ENCODE measurements around the gene CARD14. TPM values are rescaled to one million over a fixed set of nuclear protein-coding genes. Genes with fewer than 3 reads are reported as not detected.

CARD14 gene
- total and polyA plus RNA-seq, 2 of the 13 experiments (the other 11 are each of a cell fraction or from before 2014, with no cell fraction given) = 0.11 TPM; not detected in 1

DNA sequence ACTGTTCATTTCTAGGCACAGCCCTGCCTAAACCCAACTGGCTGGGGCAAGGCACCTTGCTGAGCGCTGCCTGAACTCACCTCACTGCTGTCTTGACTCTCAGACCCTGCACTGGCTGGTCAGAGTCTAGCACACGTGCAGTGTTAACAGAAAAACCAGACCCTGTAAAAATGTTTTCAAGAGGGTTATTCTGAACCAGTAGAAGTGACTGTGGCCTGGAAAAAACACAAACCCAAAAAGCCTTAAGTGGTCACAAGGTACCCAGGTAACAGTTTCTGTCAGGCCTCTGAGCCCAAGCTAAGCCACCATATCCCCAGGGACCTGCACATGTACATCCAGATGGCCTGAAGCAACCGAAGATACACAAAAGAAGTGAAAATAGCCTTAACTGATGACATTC is 16.8 kb upstream of the CARD14 start (continued):
- TF ChIP-seq, protein P1, sequence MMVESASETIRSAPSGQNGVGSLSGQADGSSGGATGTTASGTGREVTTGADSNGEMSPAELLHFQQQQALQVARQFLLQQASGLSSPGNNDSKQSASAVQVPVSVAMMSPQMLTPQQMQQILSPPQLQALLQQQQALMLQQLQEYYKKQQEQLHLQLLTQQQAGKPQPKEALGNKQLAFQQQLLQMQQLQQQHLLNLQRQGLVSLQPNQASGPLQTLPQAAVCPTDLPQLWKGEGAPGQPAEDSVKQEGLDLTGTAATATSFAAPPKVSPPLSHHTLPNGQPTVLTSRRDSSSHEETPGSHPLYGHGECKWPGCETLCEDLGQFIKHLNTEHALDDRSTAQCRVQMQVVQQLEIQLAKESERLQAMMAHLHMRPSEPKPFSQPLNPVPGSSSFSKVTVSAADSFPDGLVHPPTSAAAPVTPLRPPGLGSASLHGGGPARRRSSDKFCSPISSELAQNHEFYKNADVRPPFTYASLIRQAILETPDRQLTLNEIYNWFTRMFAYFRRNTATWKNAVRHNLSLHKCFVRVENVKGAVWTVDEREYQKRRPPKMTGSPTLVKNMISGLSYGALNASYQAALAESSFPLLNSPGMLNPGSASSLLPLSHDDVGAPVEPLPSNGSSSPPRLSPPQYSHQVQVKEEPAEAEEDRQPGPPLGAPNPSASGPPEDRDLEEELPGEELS (CRISPR knock-in tag; IDR thresholded peaks at IDR 0.05) = no peak
- TF ChIP-seq PRMT3 (CRISPR knock-in tag; IDR thresholded peaks at IDR 0.05; ENCODE audit: borderline replicate concordance, low read depth) (no peak), KDM3A (CRISPR knock-in tag; IDR thresholded peaks at IDR 0.05; ENCODE audit: low read depth) (no peak)
- TF ChIP-seq, protein P2, sequence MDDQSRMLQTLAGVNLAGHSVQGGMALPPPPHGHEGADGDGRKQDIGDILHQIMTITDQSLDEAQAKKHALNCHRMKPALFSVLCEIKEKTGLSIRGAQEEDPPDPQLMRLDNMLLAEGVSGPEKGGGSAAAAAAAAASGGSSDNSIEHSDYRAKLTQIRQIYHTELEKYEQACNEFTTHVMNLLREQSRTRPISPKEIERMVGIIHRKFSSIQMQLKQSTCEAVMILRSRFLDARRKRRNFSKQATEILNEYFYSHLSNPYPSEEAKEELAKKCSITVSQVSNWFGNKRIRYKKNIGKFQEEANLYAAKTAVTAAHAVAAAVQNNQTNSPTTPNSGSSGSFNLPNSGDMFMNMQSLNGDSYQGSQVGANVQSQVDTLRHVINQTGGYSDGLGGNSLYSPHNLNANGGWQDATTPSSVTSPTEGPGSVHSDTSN (CRISPR knock-in tag; IDR thresholded peaks at IDR 0.05; ENCODE audit: borderline replicate concordance) = no peak

DNA sequence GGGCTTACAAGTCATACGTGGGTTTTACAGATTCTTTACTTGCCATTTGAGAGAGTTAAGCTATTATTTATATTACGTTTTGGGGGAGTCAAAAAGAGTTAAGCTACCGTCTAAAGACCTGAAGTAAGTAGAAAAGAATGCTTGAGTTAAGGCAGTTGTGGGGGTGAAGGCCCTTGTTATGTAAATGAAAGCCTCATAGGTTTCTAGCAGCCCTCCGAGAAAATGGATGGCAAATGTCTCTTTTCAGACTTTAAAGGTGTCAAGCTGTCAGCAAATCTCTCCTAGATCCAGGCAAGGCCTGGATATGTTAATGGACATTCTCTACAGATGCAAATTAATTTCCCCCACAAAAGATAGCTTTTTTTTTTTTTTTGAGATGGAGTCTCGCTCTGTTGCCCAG is 15.7 kb upstream of the CARD14 start:
- BruUV-seq (replicated peaks) = no TSS peak
- TF ChIP-seq ATF1 (CRISPR knock-in tag; IDR thresholded peaks at IDR 0.05) (no peak), PAWR (CRISPR knock-in tag; IDR thresholded peaks at IDR 0.05; ENCODE audit: borderline replicate concordance) (no peak), ZNF777 (CRISPR knock-in tag; IDR thresholded peaks at IDR 0.05) (no peak), TAF1 (CRISPR knock-in tag; IDR thresholded peaks at IDR 0.05) (no peak), ZNF367 (CRISPR knock-in tag; IDR thresholded peaks at IDR 0.05; ENCODE audit: borderline replicate concordance) (no peak), KDM5A (IDR thresholded peaks at IDR 0.05; ENCODE audit: borderline replicate concordance, low read length) (no peak), MYNN (CRISPR knock-in tag; IDR thresholded peaks at IDR 0.05; ENCODE audit: low read depth) (no peak), ZNF678 (CRISPR knock-in tag; IDR thresholded peaks at IDR 0.05) (no peak), MZF1 (CRISPR knock-in tag; IDR thresholded peaks at IDR 0.05; ENCODE audit: borderline replicate concordance) (no peak), NRL (CRISPR knock-in tag; IDR thresholded peaks at IDR 0.05; ENCODE audit: borderline replicate concordance) (no peak), SRSF1 (optimal IDR thresholded peaks at IDR 0.05; ENCODE audit: low read depth, low read length) (no peak), ZNF782 (CRISPR knock-in tag; IDR thresholded peaks at IDR 0.05; ENCODE audit: borderline replicate concordance) (no peak), ZNF460 (CRISPR knock-in tag; IDR thresholded peaks at IDR 0.05; ENCODE audit: borderline replicate concordance) (no peak)
- TF ChIP-seq, protein P3, sequence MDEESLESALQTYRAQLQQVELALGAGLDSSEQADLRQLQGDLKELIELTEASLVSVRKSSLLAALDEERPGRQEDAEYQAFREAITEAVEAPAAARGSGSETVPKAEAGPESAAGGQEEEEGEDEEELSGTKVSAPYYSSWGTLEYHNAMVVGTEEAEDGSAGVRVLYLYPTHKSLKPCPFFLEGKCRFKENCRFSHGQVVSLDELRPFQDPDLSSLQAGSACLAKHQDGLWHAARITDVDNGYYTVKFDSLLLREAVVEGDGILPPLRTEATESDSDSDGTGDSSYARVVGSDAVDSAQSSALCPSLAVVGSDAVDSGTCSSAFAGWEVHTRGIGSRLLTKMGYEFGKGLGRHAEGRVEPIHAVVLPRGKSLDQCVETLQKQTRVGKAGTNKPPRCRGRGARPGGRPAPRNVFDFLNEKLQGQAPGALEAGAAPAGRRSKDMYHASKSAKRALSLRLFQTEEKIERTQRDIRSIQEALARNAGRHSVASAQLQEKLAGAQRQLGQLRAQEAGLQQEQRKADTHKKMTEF (CRISPR knock-in tag; IDR thresholded peaks at IDR 0.05) = no peak
- TF ChIP-seq, protein P4, sequence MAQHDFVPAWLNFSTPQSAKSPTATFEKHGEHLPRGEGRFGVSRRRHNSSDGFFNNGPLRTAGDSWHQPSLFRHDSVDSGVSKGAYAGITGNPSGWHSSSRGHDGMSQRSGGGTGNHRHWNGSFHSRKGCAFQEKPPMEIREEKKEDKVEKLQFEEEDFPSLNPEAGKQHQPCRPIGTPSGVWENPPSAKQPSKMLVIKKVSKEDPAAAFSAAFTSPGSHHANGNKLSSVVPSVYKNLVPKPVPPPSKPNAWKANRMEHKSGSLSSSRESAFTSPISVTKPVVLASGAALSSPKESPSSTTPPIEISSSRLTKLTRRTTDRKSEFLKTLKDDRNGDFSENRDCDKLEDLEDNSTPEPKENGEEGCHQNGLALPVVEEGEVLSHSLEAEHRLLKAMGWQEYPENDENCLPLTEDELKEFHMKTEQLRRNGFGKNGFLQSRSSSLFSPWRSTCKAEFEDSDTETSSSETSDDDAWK (CRISPR knock-in tag; IDR thresholded peaks at IDR 0.05) = no peak

More for the DNA sequence above, 15.7 kb upstream of the CARD14 start:
- no peaks in the 10 kb centered on the region for H3K79me2 ChIP-seq (ENCODE audit: insufficient read depth, low read length)
- ChIA-PET POLR2A (interaction anchor here (0.6 to 0.7 kb wide), 2 partner anchors 31 to 255 kb away, joined by 3 to 4 read pairs; no protein-coding TSS in a partner anchor), CTCF (ENCODE audit: low intra/inter-chr PET ratio, low total read pairs) (no interaction called here)
- H2AFZ ChIP-seq (ENCODE audit: low read length) = peak overlapping the region; percentile 15
- no peaks in the 10 kb centered on the region for H4K20me1 ChIP-seq (ENCODE audit: insufficient read depth, low read length)
- no peak overlapping the region for H3K27ac ChIP-seq (ENCODE audit: extremely low read length, insufficient read depth, low read length)
- FAIRE-seq (no peak), ATAC-seq (no peak), DNase-seq (ENCODE audit: low spot score) (no peak)
- peaks cover 17% of the 10 kb centered on the region; the same call in 1 of the 2 replicates for H3K9me3 ChIP-seq (ENCODE audit: low read length)
- H3K4me1 ChIP-seq (ENCODE audit: insufficient read depth, low read length) = 0 out of 2 replicates have a peak, but pooled peaks cover 12% of the 10 kb centered on the region
- H3K4me2 ChIP-seq (ENCODE audit: low read depth, low read length) = no peak overlapping the region
- WGBS (ENCODE audit: low lambda C conversion rate) = 33% methylated on average over 5 of the region's 5 CpGs
- in situ Hi-C loops (cut with HindIII; ENCODE audit: extremely low pct_ligation_motif_present, low pct_unique_long_range_greater_than_20kb) (no loop called here), intact Hi-C loops (cut with micrococcal nuclease; ENCODE audit: unreplicated experiment) (no loop called here)
- H3K36me3 ChIP-seq (replicated peaks in 1 of 2; ENCODE audit: control insufficient read depth in 1 of 2, insufficient read depth in 2 of 2, low read length in 2 of 2) = no peaks in the 10 kb centered on the region
- H3K9ac ChIP-seq (ENCODE audit: insufficient read depth, low read depth, low read length) = no peak overlapping the region
- no peak overlapping the region for H3K4me3 ChIP-seq (replicated peaks in 1 of 3; ENCODE audit: insufficient read depth in 1 of 3, low read depth in 2 of 3, low read length in 3 of 3)
- peaks cover 0 to 15% of the 10 kb centered on the region in 2 experiments; a peak in 1 of 5 replicates for H3K27me3 ChIP-seq (ENCODE audit: control insufficient read depth in 1 of 2, insufficient read depth in 2 of 2, low read length in 2 of 2)
